ENCODE results near the gene CREB1. TPM values are rescaled to one million over a fixed set of nuclear protein-coding genes. Genes with fewer than 3 reads are reported as not detected.
A peak's percentile ranks its signal among the peaks of the same experiment; 100 is the strongest.

The CREB1 gene
- total RNA-seq, 1 donor from 2014 or later = 27.3 TPM

GRCh38 chr2:207515671-207516070 is 14.1 kb upstream of the CREB1 start:
- Histone ChIP-seq H3K27me3 (no peaks in the 10 kb centered on the region), H3K36me3 (no peaks in the 10 kb centered on the region), H3K27ac (no peak overlapping the region), H3K4me3 (no peak overlapping the region), H3K4me1 (peaks cover 4% of the 10 kb centered on the region), H3K9me3 (no peaks in the 10 kb centered on the region)
- intact Hi-C loops (cut with DNase I) = no loop called here
- no peak for DNase-seq (ENCODE audit: extremely low spot score in 2 of 2)
- TF ChIP-seq POLR2AphosphoS5 (IDR thresholded peaks at IDR 0.05; ENCODE audit: insufficient read depth in 1 of 2, low read depth in 1 of 2) = no peak
- no peak for TF ChIP-seq CTCF (IDR thresholded peaks at IDR 0.05)
- TF ChIP-seq POLR2A (IDR thresholded peaks at IDR 0.05) = no peak

GRCh38 chr2:207516206-207516605 is 13.6 kb upstream of the CREB1 start:
- TF ChIP-seq POLR2A (IDR thresholded peaks at IDR 0.05) = no peak
- no peak for TF ChIP-seq CTCF (IDR thresholded peaks at IDR 0.05)
- no peak for TF ChIP-seq POLR2AphosphoS5 (IDR thresholded peaks at IDR 0.05; ENCODE audit: insufficient read depth in 1 of 2, low read depth in 1 of 2)
- no peak for DNase-seq (ENCODE audit: extremely low spot score in 2 of 2)
- no peak overlapping the region for H3K4me3 ChIP-seq
- H3K9me3 ChIP-seq = no peaks in the 10 kb centered on the region
- intact Hi-C loops (cut with DNase I) = no loop called here
- no peaks in the 10 kb centered on the region for H3K27me3 ChIP-seq
- peaks cover 4% of the 10 kb centered on the region for H3K4me1 ChIP-seq
- H3K27ac ChIP-seq = no peak overlapping the region
- no peaks in the 10 kb centered on the region for H3K36me3 ChIP-seq

- Histone ChIP-seq H3K27ac (no peak overlapping the region), H3K9me3 (no peaks in the 10 kb centered on the region), H3K4me1 (peaks cover under 1% of the 10 kb centered on the region), H3K4me3 (no peak overlapping the region), H3K27me3 (no peaks in the 10 kb centered on the region), H3K36me3 (no peaks in the 10 kb centered on the region)
- no peak for DNase-seq (ENCODE audit: extremely low spot score in 2 of 2)
- intact Hi-C loops (cut with DNase I) = no loop called here
- TF ChIP-seq CTCF (IDR thresholded peaks at IDR 0.05) (no peak), POLR2A (IDR thresholded peaks at IDR 0.05) (no peak), POLR2AphosphoS5 (IDR thresholded peaks at IDR 0.05; ENCODE audit: insufficient read depth in 1 of 2, low read depth in 1 of 2) (no peak)
These were observed 6.8 kb upstream of the CREB1 start for GRCh38 chr2:207523005-207523404.

GRCh38 chr2:207525296-207525695 is 4.5 kb upstream of the CREB1 start:
- intact Hi-C loops (cut with DNase I) = no loop called here
- no peak for DNase-seq (ENCODE audit: extremely low spot score in 2 of 2)
- peaks cover 10% of the 10 kb centered on the region for H3K4me1 ChIP-seq
- no peaks in the 10 kb centered on the region for H3K36me3 ChIP-seq
- TF ChIP-seq POLR2AphosphoS5 (IDR thresholded peaks at IDR 0.05; ENCODE audit: insufficient read depth in 1 of 2, low read depth in 1 of 2) (no peak), POLR2A (IDR thresholded peaks at IDR 0.05) (no peak), CTCF (IDR thresholded peaks at IDR 0.05) (no peak)
- H3K27me3 ChIP-seq = no peaks in the 10 kb centered on the region
- H3K27ac ChIP-seq = no peak overlapping the region
- H3K9me3 ChIP-seq = no peaks in the 10 kb centered on the region
- no peak overlapping the region for H3K4me3 ChIP-seq

GRCh38 chr2:207528980-207529329 is 807 bp upstream of the CREB1 start:
- H3K27me3 ChIP-seq = no peaks in the 10 kb centered on the region

More at GRCh38 chr2:207528980-207529329, 807 bp upstream of the CREB1 start:
- TF ChIP-seq POLR2A (IDR thresholded peaks at IDR 0.05) (no peak), POLR2AphosphoS5 (IDR thresholded peaks at IDR 0.05; ENCODE audit: insufficient read depth in 1 of 2, low read depth in 1 of 2) (no peak), CTCF (IDR thresholded peaks at IDR 0.05) (peak in 1 of 3 experiments; percentile 6)
- no peaks in the 10 kb centered on the region for H3K9me3 ChIP-seq
- H3K4me3 ChIP-seq = peak overlapping the region; percentile 66 to 80
- H3K36me3 ChIP-seq = no peaks in the 10 kb centered on the region
- intact Hi-C loops (cut with DNase I) = no loop called here
- H3K27ac ChIP-seq = peak overlapping the region; percentile 95
- H3K4me1 ChIP-seq = peaks cover 40% of the 10 kb centered on the region
- no peak for DNase-seq (ENCODE audit: extremely low spot score in 2 of 2)

Measured in vagina (tissue), 2 donors.